Left ventricle myocardium inferior (tissue), 1 donor: ENCODE measurements around the gene FCHO2. TPM values are rescaled to one million over a fixed set of nuclear protein-coding genes. Genes with fewer than 3 reads are reported as not detected.

Experiments used
- DNase-seq: peaks from one replicate; pipeline ENCODE4 v3.0.0-alpha.2; 2020
- H3K27ac ChIP-seq: fragments of 200-600 bp; replicated peaks from 2 replicates; pipeline ENCODE4 v1.8.0; 2021
- H3K27me3 ChIP-seq: fragments of 200-600 bp; 2 replicates; pipeline ENCODE4 v1.8.0; 2021; ENCODE audit warnings: low read depth
- H3K36me3 ChIP-seq: fragments of 200-600 bp; 2 replicates; pipeline ENCODE4 v1.8.0; 2021
- H3K4me1 ChIP-seq: fragments of 200-600 bp; 2 replicates; pipeline ENCODE4 v1.8.0; 2021
- H3K4me3 ChIP-seq: fragments of 200-600 bp; 2 replicates; pipeline ENCODE4 v1.8.0; 2021; ENCODE audit warnings: mild to moderate bottlenecking, moderate library complexity
- H3K9me3 ChIP-seq: fragments of 200-600 bp; replicated peaks from 2 replicates; pipeline ENCODE4 v1.8.0; 2021
- intact Hi-C: fragments of 100-400 bp; cut with micrococcal nuclease; formaldehyde crosslinking; loops from one replicate; pipeline ENCODE4 v1.11.0; 2022
- total RNA-seq: library from RNA; stranded (reverse); fragmentation: NEBNext Ultra II Directional; extraction: Animal tissue kit (Norgen Biotek cat#: 25700); gene quantifications from one replicate; pipeline ENCODE4 v1.2.1, GENCODE V29; 2021
- TF ChIP-seq, protein P1 (sequence below): fragments of 200-600 bp; IDR thresholded peaks from 2 replicates; pipeline ENCODE4 v1.8.0; 2021; ENCODE audit warnings: antibody characterized with exemption, mild to moderate bottlenecking, borderline replicate concordance
- donor health status: DM: no; HTN: yes; CAD: no; lungs with severe emphysema.

Gene FCHO2
- total RNA-seq, 1 donor from 2014 or later: 23.3 TPM

DNA sequence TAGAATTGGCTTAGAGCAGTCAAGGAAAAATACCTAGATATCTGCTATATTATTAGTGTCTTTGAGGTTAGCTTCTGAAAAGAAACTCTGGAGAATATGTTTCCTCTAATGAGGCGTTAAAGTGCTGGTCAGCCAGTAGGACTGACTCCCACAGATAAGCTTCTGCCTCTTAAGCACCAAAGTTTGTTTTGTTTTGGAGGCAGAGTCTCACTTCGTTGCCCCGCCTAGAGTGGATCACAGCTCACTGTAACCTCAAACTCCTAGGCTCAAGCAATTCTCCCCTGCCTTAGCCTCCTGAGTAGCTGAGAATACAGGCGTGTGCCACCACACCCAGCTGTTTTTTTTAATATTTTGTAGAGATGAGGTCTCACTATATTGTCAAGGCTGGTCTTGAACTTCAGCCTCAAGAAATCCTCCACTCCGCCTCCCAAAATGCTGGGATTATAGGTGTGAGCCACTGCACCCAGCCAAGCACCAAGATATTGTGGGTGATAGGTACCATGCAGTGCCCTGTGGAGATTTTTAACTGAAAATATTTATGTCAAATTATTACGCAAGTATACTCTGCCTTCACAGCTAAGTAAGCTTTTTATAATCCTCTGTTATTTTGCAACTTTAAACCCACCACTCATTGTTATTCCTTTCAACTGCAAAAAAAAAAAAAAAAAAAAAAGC lies 139.9 kb downstream of the FCHO2 start:
- Histone ChIP-seq H3K27me3 (no peaks in the 10 kb centered on the region), H3K9me3 (peaks cover 35% of the 10 kb centered on the region), H3K4me3 (no peak overlapping the region), H3K4me1 (no peaks in the 10 kb centered on the region), H3K27ac (no peak overlapping the region), H3K36me3 (peaks cover 21% of the 10 kb centered on the region)
- no peak for DNase-seq
- TF ChIP-seq, protein P1, sequence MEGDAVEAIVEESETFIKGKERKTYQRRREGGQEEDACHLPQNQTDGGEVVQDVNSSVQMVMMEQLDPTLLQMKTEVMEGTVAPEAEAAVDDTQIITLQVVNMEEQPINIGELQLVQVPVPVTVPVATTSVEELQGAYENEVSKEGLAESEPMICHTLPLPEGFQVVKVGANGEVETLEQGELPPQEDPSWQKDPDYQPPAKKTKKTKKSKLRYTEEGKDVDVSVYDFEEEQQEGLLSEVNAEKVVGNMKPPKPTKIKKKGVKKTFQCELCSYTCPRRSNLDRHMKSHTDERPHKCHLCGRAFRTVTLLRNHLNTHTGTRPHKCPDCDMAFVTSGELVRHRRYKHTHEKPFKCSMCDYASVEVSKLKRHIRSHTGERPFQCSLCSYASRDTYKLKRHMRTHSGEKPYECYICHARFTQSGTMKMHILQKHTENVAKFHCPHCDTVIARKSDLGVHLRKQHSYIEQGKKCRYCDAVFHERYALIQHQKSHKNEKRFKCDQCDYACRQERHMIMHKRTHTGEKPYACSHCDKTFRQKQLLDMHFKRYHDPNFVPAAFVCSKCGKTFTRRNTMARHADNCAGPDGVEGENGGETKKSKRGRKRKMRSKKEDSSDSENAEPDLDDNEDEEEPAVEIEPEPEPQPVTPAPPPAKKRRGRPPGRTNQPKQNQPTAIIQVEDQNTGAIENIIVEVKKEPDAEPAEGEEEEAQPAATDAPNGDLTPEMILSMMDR: no peak
- intact Hi-C loops: no loop called here

DNA sequence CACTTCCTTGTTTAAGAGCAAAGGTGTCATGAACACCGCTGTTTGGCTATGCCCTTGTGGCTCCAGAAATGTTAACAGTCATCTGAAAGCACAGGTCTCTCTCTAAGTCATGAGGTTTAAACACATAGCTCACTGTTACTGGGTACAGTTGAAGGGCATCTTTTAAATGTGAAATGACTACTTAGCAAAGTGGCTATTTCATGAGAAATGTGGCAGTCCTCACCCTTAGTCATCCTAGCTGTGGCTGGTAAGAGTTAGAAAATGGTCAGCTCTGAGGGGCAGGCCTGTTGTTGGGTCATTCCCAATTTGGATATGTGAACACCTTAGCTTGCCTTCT lies 140.4 kb downstream of the FCHO2 start:
- Histone ChIP-seq H3K4me3 (no peak overlapping the region), H3K36me3 (peaks cover 17% of the 10 kb centered on the region), H3K9me3 (peaks cover 35% of the 10 kb centered on the region), H3K27ac (no peak overlapping the region), H3K27me3 (no peaks in the 10 kb centered on the region), H3K4me1 (no peaks in the 10 kb centered on the region)
- DNase-seq: no peak
- TF ChIP-seq, protein P1: no peak
- intact Hi-C loops: no loop called here

DNA sequence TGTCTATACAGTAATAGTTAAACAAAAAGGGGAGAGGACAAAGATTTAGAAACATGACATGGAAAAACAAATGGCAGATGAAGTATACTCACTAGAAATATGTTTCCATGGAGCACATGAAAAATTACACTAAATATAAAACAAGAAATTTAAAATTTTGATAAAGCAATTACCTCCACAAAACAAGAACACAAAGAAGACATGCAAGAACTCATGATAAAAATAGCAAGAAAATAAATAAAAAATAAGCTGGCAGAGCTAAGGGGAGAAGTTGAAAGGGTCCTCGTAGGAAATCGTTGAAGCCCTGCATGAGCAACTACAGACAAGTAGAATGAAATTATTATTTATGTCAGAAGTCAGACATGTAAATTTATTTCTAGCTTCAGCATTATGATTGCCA lies 141.9 kb downstream of the FCHO2 start:
- H3K27me3 ChIP-seq: no peaks in the 10 kb centered on the region
- intact Hi-C loops: no loop called here
- H3K9me3 ChIP-seq: peaks cover 35% of the 10 kb centered on the region
- DNase-seq: no peak
- TF ChIP-seq, protein P1: no peak
- H3K36me3 ChIP-seq: peaks cover 6% of the 10 kb centered on the region
- no peaks in the 10 kb centered on the region for H3K4me1 ChIP-seq
- H3K4me3 ChIP-seq: no peak overlapping the region
- no peak overlapping the region for H3K27ac ChIP-seq

DNA sequence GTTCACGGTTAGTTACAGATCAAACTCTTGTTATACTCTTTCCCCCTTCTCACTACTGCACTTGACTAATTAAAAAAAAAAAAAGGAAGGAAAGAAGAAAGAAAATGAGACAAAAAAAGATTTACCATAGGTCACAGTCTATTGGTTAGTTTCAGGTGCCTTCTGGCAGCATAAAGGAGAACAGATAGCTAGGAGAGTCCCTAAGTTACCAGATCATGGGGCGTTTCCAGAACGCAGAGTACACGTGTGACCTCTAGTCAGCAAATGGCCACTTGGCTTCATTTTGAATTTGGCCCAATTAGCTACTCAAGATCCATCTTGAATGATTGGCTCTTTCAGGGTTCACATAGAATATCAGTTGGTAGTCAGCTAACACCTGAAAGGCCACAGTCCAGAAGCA lies 144.3 kb downstream of the FCHO2 start:
- TF ChIP-seq, protein P1: no peak
- Histone ChIP-seq H3K27ac (no peak overlapping the region), H3K36me3 (peaks cover 6% of the 10 kb centered on the region), H3K9me3 (peaks cover 35% of the 10 kb centered on the region), H3K27me3 (no peaks in the 10 kb centered on the region), H3K4me3 (no peak overlapping the region), H3K4me1 (no peaks in the 10 kb centered on the region)
- intact Hi-C loops: no loop called here
- no peak for DNase-seq

DNA sequence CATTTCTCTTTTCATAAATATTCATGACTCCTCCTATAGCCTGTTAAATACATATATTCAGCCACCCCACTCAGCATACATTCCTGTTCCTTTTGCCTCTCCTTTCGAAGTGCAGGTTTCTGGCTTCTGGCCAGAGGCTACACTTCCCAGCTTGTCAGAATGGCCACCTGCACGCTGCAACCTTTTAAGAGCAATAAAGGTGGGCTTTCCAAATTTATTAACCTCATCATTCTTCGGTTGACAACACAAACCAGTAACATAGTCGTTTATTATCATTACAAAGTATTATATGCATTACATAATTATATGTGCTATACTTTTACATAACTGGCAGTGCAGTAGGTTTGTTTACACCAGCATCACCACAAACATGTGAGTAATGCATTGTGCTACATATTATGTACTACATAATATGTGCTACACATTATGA lies 148.0 kb downstream of the FCHO2 start:
- intact Hi-C loops: no loop called here
- no peaks in the 10 kb centered on the region for H3K4me1 ChIP-seq
- DNase-seq: no peak
- H3K9me3 ChIP-seq: peaks cover 20% of the 10 kb centered on the region
- no peaks in the 10 kb centered on the region for H3K27me3 ChIP-seq
- no peak overlapping the region for H3K4me3 ChIP-seq
- TF ChIP-seq, protein P1: no peak
- no peak overlapping the region for H3K27ac ChIP-seq
- no peaks in the 10 kb centered on the region for H3K36me3 ChIP-seq
